Measurements from ENCODE around the gene CLTC.
"Not testable (repeated sequence)": the region's sequence is repeated elsewhere in the genome, so short reads cannot be mapped to it uniquely, and the experiment has no call there.

Gene CLTC

GRCh38 chr17:59637611-59638310 lies 18.1 kb downstream of the CLTC start:
- Histone ChIP-seq H3K27me3 (ENCODE audit: control insufficient read depth, insufficient read depth, low read length) (no peaks in the 10 kb centered on the region), H3K36me3 (ENCODE audit: control insufficient read depth, insufficient read depth, low read length) (no peaks in the 10 kb centered on the region), H3K9ac (ENCODE audit: low read length) (no peak overlapping the region), H3K4me1 (ENCODE audit: control insufficient read depth, insufficient read depth, low read length) (peaks cover 42% of the 10 kb centered on the region), H3K9me3 (ENCODE audit: control insufficient read depth, low read length) (no peaks in the 10 kb centered on the region), H3K4me3 (ENCODE audit: low read length) (no peak overlapping the region)

- H3K36me3 ChIP-seq (ENCODE audit: control insufficient read depth, insufficient read depth, low read length) = no peaks in the 10 kb centered on the region
Measured at GRCh38 chr17:59638553-59638952, 18.9 kb downstream of the CLTC start.

GRCh38 chr17:59641799-59642484 lies 22.2 kb downstream of the CLTC start:
- Histone ChIP-seq H3K9me3 (ENCODE audit: control insufficient read depth, low read length) (no peaks in the 10 kb centered on the region), H3K36me3 (ENCODE audit: control insufficient read depth, insufficient read depth, low read length) (no peaks in the 10 kb centered on the region), H3K4me1 (ENCODE audit: control insufficient read depth, insufficient read depth, low read length) (peaks cover 28% of the 10 kb centered on the region), H3K4me3 (ENCODE audit: low read length) (no peak overlapping the region), H3K27me3 (ENCODE audit: control insufficient read depth, insufficient read depth, low read length) (no peaks in the 10 kb centered on the region), H3K9ac (ENCODE audit: low read length) (no peak overlapping the region)

More at GRCh38 chr17:59638553-59638952, 18.9 kb downstream of the CLTC start:
- H3K9ac ChIP-seq (ENCODE audit: low read length) = no peak overlapping the region
- H3K9me3 ChIP-seq (ENCODE audit: control insufficient read depth, low read length) = no peaks in the 10 kb centered on the region
- no peaks in the 10 kb centered on the region for H3K27me3 ChIP-seq (ENCODE audit: control insufficient read depth, insufficient read depth, low read length)
- H3K4me3 ChIP-seq (ENCODE audit: low read length) = no peak overlapping the region
- peaks cover 45% of the 10 kb centered on the region for H3K4me1 ChIP-seq (ENCODE audit: control insufficient read depth, insufficient read depth, low read length)

GRCh38 chr17:59642565-59642964 lies 22.9 kb downstream of the CLTC start:
- Histone ChIP-seq H3K4me3 (ENCODE audit: low read length) (no peak overlapping the region), H3K4me1 (ENCODE audit: control insufficient read depth, insufficient read depth, low read length) (peaks cover 28% of the 10 kb centered on the region), H3K27me3 (ENCODE audit: control insufficient read depth, insufficient read depth, low read length) (no peaks in the 10 kb centered on the region), H3K9me3 (ENCODE audit: control insufficient read depth, low read length) (no peaks in the 10 kb centered on the region), H3K36me3 (ENCODE audit: control insufficient read depth, insufficient read depth, low read length) (peaks cover 1% of the 10 kb centered on the region), H3K9ac (ENCODE audit: low read length) (no peak overlapping the region)

- H3K9me3 ChIP-seq (ENCODE audit: control insufficient read depth, low read length) = no peaks in the 10 kb centered on the region
- H3K9ac ChIP-seq (ENCODE audit: low read length) = no peak overlapping the region
- no peak overlapping the region for H3K4me3 ChIP-seq (ENCODE audit: low read length)
- no peaks in the 10 kb centered on the region for H3K27me3 ChIP-seq (ENCODE audit: control insufficient read depth, insufficient read depth, low read length)
- H3K4me1 ChIP-seq (ENCODE audit: control insufficient read depth, insufficient read depth, low read length) = peaks cover 20% of the 10 kb centered on the region
- H3K36me3 ChIP-seq (ENCODE audit: control insufficient read depth, insufficient read depth, low read length) = peaks cover 6% of the 10 kb centered on the region
Measured at GRCh38 chr17:59643159-59644140, 23.8 kb downstream of the CLTC start.

GRCh38 chr17:59647288-59647687 lies 27.6 kb downstream of the CLTC start:
- Histone ChIP-seq H3K27me3 (ENCODE audit: control insufficient read depth, insufficient read depth, low read length) (no peaks in the 10 kb centered on the region), H3K36me3 (ENCODE audit: control insufficient read depth, insufficient read depth, low read length) (peaks cover 6% of the 10 kb centered on the region), H3K9ac (ENCODE audit: low read length) (no peak overlapping the region), H3K4me3 (ENCODE audit: low read length) (no peak overlapping the region), H3K9me3 (ENCODE audit: control insufficient read depth, low read length) (no peaks in the 10 kb centered on the region), H3K4me1 (ENCODE audit: control insufficient read depth, insufficient read depth, low read length) (peaks cover 6% of the 10 kb centered on the region)

- no peaks in the 10 kb centered on the region for H3K4me1 ChIP-seq (ENCODE audit: control insufficient read depth, insufficient read depth, low read length)
- no peaks in the 10 kb centered on the region for H3K27me3 ChIP-seq (ENCODE audit: control insufficient read depth, insufficient read depth, low read length)
- H3K9me3 ChIP-seq (ENCODE audit: control insufficient read depth, low read length) = no peaks in the 10 kb centered on the region
- H3K36me3 ChIP-seq (ENCODE audit: control insufficient read depth, insufficient read depth, low read length) = peaks cover 12% of the 10 kb centered on the region
- no peak overlapping the region for H3K4me3 ChIP-seq (ENCODE audit: low read length)
- H3K9ac ChIP-seq (ENCODE audit: low read length) = no peak overlapping the region
Measured at GRCh38 chr17:59649886-59650285, 30.2 kb downstream of the CLTC start.

GRCh38 chr17:59650642-59651041 lies 30.9 kb downstream of the CLTC start:
- H3K36me3 ChIP-seq (ENCODE audit: control insufficient read depth, insufficient read depth, low read length) = peaks cover 17% of the 10 kb centered on the region
- no peak overlapping the region for H3K9ac ChIP-seq (ENCODE audit: low read length)
- H3K27me3 ChIP-seq (ENCODE audit: control insufficient read depth, insufficient read depth, low read length) = no peaks in the 10 kb centered on the region
- H3K9me3 ChIP-seq (ENCODE audit: control insufficient read depth, low read length) = no peaks in the 10 kb centered on the region
- H3K4me3 ChIP-seq (ENCODE audit: low read length) = no peak overlapping the region
- H3K4me1 ChIP-seq (ENCODE audit: control insufficient read depth, insufficient read depth, low read length) = no peaks in the 10 kb centered on the region

GRCh38 chr17:59651346-59651745 lies 31.7 kb downstream of the CLTC start:
- no peak overlapping the region for H3K9ac ChIP-seq (ENCODE audit: low read length)
- no peak overlapping the region for H3K4me3 ChIP-seq (ENCODE audit: low read length)
- peaks cover 17% of the 10 kb centered on the region for H3K36me3 ChIP-seq (ENCODE audit: control insufficient read depth, insufficient read depth, low read length)
- no peaks in the 10 kb centered on the region for H3K27me3 ChIP-seq (ENCODE audit: control insufficient read depth, insufficient read depth, low read length)
- no peaks in the 10 kb centered on the region for H3K9me3 ChIP-seq (ENCODE audit: control insufficient read depth, low read length)
- H3K4me1 ChIP-seq (ENCODE audit: control insufficient read depth, insufficient read depth, low read length) = no peaks in the 10 kb centered on the region

GRCh38 chr17:59652119-59652518 lies 32.4 kb downstream of the CLTC start:
- no peak overlapping the region for H3K9ac ChIP-seq (ENCODE audit: low read length)
- peaks cover 17% of the 10 kb centered on the region for H3K36me3 ChIP-seq (ENCODE audit: control insufficient read depth, insufficient read depth, low read length)
- no peaks in the 10 kb centered on the region for H3K4me1 ChIP-seq (ENCODE audit: control insufficient read depth, insufficient read depth, low read length)
- H3K4me3 ChIP-seq (ENCODE audit: low read length) = no peak overlapping the region
- no peaks in the 10 kb centered on the region for H3K9me3 ChIP-seq (ENCODE audit: control insufficient read depth, low read length)
- no peaks in the 10 kb centered on the region for H3K27me3 ChIP-seq (ENCODE audit: control insufficient read depth, insufficient read depth, low read length)

GRCh38 chr17:59656624-59657023 lies 36.9 kb downstream of the CLTC start:
- not testable (repeated sequence) for H3K9me3 ChIP-seq (ENCODE audit: control insufficient read depth, low read length); H3K4me1 ChIP-seq (ENCODE audit: control insufficient read depth, insufficient read depth, low read length); H3K9ac ChIP-seq (ENCODE audit: low read length); H3K27me3 ChIP-seq (ENCODE audit: control insufficient read depth, insufficient read depth, low read length); H3K4me3 ChIP-seq (ENCODE audit: low read length)
- H3K36me3 ChIP-seq (ENCODE audit: control insufficient read depth, insufficient read depth, low read length) = peaks cover 11% of the 10 kb centered on the region

GRCh38 chr17:59666235-59666634 lies 46.5 kb downstream of the CLTC start:
- Histone ChIP-seq H3K9ac (ENCODE audit: low read length) (no peak overlapping the region), H3K4me3 (ENCODE audit: low read length) (no peak overlapping the region), H3K36me3 (ENCODE audit: control insufficient read depth, insufficient read depth, low read length) (peaks cover 6% of the 10 kb centered on the region), H3K4me1 (ENCODE audit: control insufficient read depth, insufficient read depth, low read length) (no peaks in the 10 kb centered on the region), H3K9me3 (ENCODE audit: control insufficient read depth, low read length) (no peaks in the 10 kb centered on the region), H3K27me3 (ENCODE audit: control insufficient read depth, insufficient read depth, low read length) (no peaks in the 10 kb centered on the region)
